ENCODE results near the gene ROBO3. TPM values are rescaled to one million over a fixed set of nuclear protein-coding genes. Genes with fewer than 3 reads are reported as not detected.

ROBO3 gene
- total RNA-seq, 4 donors from 2014 or later = 10.7 to 19.7 (median 16.7) TPM

DNA sequence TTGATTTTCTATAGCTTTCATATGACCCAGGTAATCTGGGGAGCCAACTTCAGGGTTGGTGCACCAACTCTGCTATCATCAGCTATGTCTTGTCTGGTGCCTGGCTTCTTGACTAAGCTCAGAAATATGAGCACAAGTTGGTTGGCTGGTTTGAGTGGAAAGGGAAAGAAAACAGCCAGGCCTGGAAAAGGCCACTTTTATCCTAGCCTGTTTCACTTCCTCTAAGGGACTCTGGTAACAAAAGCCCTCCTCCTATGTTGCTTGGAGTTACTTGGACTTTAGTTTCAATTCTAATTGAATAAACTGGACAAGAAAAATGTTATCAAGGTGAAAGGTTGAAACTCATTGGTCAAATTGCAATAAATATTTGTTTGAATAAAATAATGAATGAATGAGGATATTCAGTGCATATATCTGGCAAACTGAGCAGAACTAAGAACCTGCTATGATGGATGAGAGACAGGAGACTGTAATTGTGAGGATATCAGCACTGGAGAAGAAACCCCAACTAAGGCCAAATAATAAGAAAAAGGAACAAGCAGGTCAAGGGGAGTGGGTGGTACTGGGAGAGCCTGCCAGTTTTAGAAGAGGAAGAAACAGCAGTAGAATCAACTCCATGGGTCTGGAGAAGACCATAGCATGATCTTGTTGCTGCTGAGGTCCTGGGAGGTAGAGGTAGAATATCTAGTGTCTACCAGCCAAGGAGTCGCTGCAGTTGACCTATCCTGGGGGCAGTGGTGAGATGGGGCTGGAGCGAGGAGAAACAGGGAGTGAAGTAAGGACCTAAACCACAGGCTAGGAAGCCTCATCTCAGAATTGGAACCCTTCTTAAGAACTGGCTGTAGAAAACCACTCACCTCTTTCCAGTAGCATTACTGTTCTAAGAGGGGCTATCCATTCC is 24.2 kb downstream of the ROBO3 start:
- TF ChIP-seq CTCF (IDR thresholded peaks at IDR 0.05; ENCODE audit: low read depth) = no peak

DNA sequence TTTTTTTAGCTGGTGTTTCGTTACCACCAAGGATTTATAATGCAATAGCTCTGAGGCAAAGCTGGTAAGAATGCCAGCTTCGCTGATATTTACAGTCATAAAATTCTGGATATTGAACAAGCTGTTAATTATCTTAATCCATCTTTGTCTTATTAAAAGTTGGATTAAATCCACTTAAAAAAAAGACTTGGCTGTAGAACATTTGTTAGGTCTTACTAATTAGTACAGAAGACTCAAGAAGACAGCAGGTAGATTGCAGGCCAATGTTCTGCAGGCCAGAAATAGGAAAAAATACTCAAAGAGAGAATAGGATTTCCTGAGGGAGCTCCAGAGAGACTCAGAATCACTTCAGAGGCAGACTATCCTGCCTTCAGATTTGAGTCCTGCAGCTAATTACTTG is 24.9 kb downstream of the ROBO3 start:
- TF ChIP-seq CTCF (IDR thresholded peaks at IDR 0.05; ENCODE audit: low read depth) = no peak

DNA sequence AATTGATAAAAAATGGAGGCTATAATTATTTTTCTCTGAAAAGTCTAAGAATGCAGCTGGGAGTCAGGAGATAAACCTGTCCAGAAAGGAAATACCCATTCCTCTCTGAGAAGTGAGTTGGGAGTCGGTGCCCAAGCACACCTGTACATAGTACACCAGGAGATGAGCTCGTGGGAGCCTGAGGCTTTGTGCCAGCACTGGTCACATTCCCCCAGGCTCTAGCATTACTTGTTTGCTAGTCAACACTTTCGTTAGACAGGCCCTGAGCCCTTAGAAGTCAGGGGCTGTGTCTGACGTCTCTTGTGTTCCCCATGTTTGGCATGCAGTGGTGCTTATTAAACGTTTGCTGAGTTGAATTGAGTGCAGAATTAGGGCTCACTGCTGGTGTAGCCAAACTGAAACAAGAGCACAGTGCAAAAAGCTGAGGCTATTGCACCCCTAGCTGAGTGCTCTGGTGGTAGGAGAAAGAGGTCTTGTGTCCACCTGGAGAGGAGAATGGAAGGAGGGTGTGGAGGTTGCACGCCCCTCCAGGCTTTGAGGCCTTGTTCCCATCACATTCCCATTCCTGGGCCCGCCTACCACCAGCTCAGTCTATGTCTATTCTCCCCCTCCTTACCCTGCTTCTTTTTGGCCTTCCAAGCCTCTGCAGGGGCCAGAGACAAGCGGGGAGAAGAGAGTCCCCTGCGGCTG is 25.6 kb downstream of the ROBO3 start:
- TF ChIP-seq CTCF (IDR thresholded peaks at IDR 0.05; ENCODE audit: low read depth) = no peak

GRCh38 chr11:124891373-124891861 is 26.2 kb downstream of the ROBO3 start:
- TF ChIP-seq CTCF (IDR thresholded peaks at IDR 0.05; ENCODE audit: low read depth) = no peak

- no peak for TF ChIP-seq CTCF (IDR thresholded peaks at IDR 0.05; ENCODE audit: low read depth)
These were observed 26.9 kb downstream of the ROBO3 start for GRCh38 chr11:124892146-124892545.

DNA sequence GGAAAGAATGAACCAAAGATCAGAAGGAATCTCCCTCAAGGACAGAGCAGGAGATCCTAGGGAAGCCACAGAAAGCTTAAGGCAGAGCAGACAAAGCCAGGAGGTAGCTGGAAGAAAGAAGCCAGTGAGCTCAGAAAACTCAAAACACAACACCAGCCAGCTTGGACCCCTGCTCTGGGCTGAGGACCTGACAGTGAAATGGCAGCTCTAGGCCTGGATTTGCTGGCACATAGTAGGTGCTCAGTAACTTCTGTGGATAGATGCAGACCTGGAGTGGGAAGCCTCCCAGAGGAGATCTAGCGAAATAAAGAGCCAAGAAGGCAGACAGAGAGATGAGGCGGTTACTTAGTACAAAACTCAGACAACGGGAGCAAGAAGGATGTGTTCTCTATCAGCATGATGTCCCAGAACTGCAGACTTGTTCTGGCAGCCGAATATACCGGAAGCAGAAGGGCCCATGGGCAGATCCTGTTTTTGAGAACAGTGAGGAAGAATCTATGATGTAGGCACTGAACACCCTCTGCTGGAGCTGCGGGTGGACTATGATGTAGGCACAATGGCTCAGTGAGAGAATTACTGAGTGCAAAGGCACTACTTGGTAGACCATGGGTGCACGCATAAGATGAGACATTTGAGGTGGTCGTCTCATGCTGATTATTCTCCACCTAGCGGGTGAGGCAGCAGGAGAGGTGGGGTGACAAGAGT is 27.7 kb downstream of the ROBO3 start:
- TF ChIP-seq CTCF (IDR thresholded peaks at IDR 0.05; ENCODE audit: low read depth) = no peak

Measured in subcutaneous adipose tissue (tissue), 4 donors.